ENCODE data around the gene TCHH.

DNA sequence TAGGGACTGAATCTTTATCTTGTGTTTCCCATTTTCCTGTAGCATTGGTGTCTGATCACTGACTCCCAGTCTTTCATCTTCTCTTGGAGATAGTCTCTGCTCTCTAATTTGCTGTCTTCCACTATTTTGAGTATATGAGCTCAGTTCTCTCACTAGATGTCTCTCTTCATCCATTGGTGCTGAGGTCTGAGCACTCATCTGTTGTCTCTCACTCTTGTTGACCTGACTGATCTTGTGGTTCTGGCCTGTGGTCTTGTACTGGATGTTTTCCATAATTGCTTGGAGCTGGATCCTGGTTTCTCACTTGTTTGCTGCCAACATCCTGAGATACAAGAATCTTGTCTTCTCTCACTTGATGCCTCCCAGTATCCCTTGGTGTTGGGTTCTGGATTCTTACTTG lies 53.3 kb downstream of the TCHH start:
- TF ChIP-seq CTCF (conservative IDR thresholded peaks at IDR 0.05; ENCODE audit: low read depth, low read length) (no peak), EZH2 (IDR thresholded peaks at IDR 0.05; ENCODE audit: borderline replicate concordance, low read depth, low read length, poor library complexity, severe bottlenecking) (no peak)

All from A673 (cell line).